ENCODE measurements around the gene SERBP1. TPM values are rescaled to one million over a fixed set of nuclear protein-coding genes. Genes with fewer than 3 reads are reported as not detected.

The SERBP1 gene
- total RNA-seq, 1 donor from 2014 or later = 265 TPM

DNA sequence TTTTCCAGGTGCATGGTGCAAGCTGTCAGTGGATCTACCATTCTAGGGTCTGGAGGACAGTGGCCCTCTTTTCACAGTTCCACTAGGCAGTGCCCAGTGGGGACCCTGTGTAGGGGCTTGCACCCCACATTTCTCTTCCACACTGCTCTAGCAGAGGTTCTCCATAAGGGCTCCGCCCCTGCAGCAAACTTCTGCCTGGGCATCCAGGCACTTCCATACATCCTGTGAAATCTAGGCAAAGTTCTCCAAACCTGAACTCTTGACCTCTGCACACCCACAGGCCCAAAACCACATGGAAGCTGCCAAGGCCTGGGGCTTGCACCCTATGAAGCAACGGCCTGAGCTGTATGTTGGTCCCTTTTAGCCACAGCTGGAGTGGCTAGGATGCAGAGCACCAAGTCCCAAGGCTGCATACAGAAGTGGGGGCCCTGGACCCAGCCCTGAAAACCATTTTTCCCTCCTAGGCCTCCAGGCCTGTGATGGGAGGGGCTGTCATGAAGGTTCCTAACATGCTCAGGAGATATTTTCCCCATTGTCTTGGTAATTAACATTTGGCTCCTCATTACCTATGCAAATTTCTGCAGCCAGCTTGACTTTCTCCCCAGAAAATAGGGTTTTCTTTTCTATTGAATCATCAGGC lies 46.1 kb downstream of the SERBP1 start:
- Mint-ChIP-seq H3K4me1 (ENCODE audit: low read depth) (no peaks in the 10 kb centered on the region), H3K9me3 (ENCODE audit: low read depth) (peaks cover 27% of the 10 kb centered on the region), H3K27me3 (no peaks in the 10 kb centered on the region), H3K36me3 (ENCODE audit: insufficient read depth) (peaks cover 14% of the 10 kb centered on the region), H3K27ac (no peak overlapping the region), H3K4me3 (ENCODE audit: low read depth) (no peak overlapping the region)
- TF ChIP-seq, protein P1, sequence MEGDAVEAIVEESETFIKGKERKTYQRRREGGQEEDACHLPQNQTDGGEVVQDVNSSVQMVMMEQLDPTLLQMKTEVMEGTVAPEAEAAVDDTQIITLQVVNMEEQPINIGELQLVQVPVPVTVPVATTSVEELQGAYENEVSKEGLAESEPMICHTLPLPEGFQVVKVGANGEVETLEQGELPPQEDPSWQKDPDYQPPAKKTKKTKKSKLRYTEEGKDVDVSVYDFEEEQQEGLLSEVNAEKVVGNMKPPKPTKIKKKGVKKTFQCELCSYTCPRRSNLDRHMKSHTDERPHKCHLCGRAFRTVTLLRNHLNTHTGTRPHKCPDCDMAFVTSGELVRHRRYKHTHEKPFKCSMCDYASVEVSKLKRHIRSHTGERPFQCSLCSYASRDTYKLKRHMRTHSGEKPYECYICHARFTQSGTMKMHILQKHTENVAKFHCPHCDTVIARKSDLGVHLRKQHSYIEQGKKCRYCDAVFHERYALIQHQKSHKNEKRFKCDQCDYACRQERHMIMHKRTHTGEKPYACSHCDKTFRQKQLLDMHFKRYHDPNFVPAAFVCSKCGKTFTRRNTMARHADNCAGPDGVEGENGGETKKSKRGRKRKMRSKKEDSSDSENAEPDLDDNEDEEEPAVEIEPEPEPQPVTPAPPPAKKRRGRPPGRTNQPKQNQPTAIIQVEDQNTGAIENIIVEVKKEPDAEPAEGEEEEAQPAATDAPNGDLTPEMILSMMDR (IDR thresholded peaks at IDR 0.05; ENCODE audit: unreplicated experiment) = no peak
- DNase-seq (ENCODE audit: low spot score, unreplicated experiment) = no peak

DNA sequence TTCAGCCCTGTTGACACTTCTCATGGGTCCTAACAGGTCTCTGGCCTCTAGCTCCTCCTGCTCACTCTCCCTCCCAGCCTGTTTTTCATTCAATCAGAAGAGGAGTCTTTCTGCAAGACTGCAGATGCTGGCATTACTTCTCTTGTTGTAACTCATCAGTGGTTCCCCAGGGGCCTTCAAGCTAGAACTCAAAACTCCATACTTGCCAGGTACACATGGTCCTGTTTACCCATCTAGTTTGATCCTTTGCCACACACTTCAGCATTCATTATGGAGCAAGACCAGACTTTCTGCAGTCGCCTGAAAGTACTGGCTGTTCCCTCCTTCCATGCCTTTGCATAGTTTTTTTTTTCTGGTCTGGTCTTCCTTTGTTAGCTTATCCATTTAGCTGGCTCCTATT lies 47.9 kb downstream of the SERBP1 start:
- Mint-ChIP-seq H3K4me1 (ENCODE audit: low read depth) (peaks cover 2% of the 10 kb centered on the region), H3K27ac (no peak overlapping the region), H3K4me3 (ENCODE audit: low read depth) (no peak overlapping the region), H3K36me3 (ENCODE audit: insufficient read depth) (peaks cover 14% of the 10 kb centered on the region), H3K9me3 (ENCODE audit: low read depth) (peaks cover 27% of the 10 kb centered on the region), H3K27me3 (no peaks in the 10 kb centered on the region)
- TF ChIP-seq, protein P1 (IDR thresholded peaks at IDR 0.05; ENCODE audit: unreplicated experiment) = no peak
- DNase-seq (ENCODE audit: low spot score, unreplicated experiment) = no peak

DNA sequence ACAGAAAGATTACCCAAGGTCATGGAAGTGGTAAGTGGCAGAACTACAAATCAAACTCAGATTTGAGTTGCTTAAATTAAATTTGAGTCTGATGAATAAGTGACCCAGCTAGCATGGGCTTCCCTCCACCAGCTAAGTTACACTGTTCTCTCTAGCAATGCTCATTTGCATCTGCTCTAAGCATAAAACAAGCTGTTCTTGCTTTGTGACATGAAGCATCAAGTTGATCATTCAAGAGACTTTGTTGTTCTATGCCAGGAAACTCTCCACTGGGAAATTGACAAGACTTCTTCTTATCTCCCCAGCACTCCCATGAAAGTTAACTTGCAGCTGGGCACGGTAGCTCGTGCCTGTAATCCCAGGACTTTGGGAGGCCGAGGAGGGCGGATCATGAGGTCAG lies 49.0 kb downstream of the SERBP1 start:
- H3K9me3 Mint-ChIP-seq (ENCODE audit: low read depth) = peaks cover 25% of the 10 kb centered on the region
- H3K36me3 Mint-ChIP-seq (ENCODE audit: insufficient read depth) = peaks cover 12% of the 10 kb centered on the region
- no peak overlapping the region for H3K27ac Mint-ChIP-seq
- no peak overlapping the region for H3K4me3 Mint-ChIP-seq (ENCODE audit: low read depth)
- peaks cover 7% of the 10 kb centered on the region for H3K4me1 Mint-ChIP-seq (ENCODE audit: low read depth)
- TF ChIP-seq, protein P1 (IDR thresholded peaks at IDR 0.05; ENCODE audit: unreplicated experiment) = no peak
- DNase-seq (ENCODE audit: low spot score, unreplicated experiment) = no peak
- H3K27me3 Mint-ChIP-seq = no peaks in the 10 kb centered on the region

DNA sequence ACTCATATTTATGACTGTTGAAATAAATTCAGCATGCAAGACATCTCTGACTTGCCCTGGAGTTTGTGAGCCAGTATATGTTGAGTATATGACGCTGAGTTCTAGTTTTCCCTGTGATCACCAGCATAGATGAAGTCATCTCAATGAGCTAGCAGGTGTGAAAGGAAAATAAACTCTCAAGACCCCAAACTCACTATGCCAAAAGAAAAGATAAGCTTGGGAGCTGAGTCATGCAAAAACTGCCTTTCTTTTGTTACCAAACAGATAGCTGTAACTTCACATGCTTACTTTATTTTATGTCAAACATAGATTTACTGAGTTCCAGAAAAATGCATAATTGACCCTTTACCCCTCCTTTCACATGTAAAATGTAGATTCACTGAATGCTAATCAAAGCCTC lies 52.9 kb downstream of the SERBP1 start:
- TF ChIP-seq, protein P1 (IDR thresholded peaks at IDR 0.05; ENCODE audit: unreplicated experiment) = no peak
- Mint-ChIP-seq H3K27ac (no peak overlapping the region), H3K4me1 (ENCODE audit: low read depth) (peaks cover 7% of the 10 kb centered on the region), H3K4me3 (ENCODE audit: low read depth) (no peak overlapping the region), H3K36me3 (ENCODE audit: insufficient read depth) (no peaks in the 10 kb centered on the region), H3K9me3 (ENCODE audit: low read depth) (no peaks in the 10 kb centered on the region), H3K27me3 (no peaks in the 10 kb centered on the region)
- no peak for DNase-seq (ENCODE audit: low spot score, unreplicated experiment)

DNA sequence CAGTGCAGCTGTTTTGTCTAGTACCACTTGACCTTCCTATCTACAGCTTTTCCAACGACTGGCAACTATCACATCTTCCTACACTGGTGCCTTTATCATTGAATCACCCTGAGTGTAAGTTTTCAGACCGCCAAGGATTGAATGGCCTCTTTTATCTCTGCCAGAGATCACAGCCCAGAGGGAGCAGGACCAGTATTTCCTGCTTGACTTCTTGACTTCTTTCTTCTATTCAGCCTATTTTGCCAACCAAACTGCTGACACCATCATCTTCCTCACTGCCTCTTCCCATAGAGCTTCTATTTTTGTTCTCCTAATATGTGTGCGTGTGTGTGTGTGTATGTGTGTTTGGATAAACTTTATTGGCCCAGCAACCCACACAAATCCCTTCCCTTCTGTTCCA lies 53.8 kb downstream of the SERBP1 start:
- H3K27me3 Mint-ChIP-seq = no peaks in the 10 kb centered on the region
- peaks cover 12% of the 10 kb centered on the region for H3K4me1 Mint-ChIP-seq (ENCODE audit: low read depth)
- no peaks in the 10 kb centered on the region for H3K9me3 Mint-ChIP-seq (ENCODE audit: low read depth)
- no peak overlapping the region for H3K27ac Mint-ChIP-seq
- H3K4me3 Mint-ChIP-seq (ENCODE audit: low read depth) = no peak overlapping the region
- no peaks in the 10 kb centered on the region for H3K36me3 Mint-ChIP-seq (ENCODE audit: insufficient read depth)
- TF ChIP-seq, protein P1 (IDR thresholded peaks at IDR 0.05; ENCODE audit: unreplicated experiment) = no peak
- no peak for DNase-seq (ENCODE audit: low spot score, unreplicated experiment)

Data from progenitor cell of endocrine pancreas (in vitro differentiated cells).